Measurements from ENCODE around the gene AKAP6.

- TF ChIP-seq EZH2phosphoT487 (IDR thresholded peaks at IDR 0.05; ENCODE audit: borderline replicate concordance, low read depth, low read length): no peak
- TF ChIP-seq CTCF (conservative IDR thresholded peaks at IDR 0.05; ENCODE audit: low read length): no peak
These were observed 183.2 kb downstream of the AKAP6 start for GRCh38 chr14:32512348-32512747.

Measured in OCI-LY7 (cell line).